HUES64 (cell line): ENCODE measurements around the gene NEGR1.
A peak's percentile ranks its signal among the peaks of the same experiment; 100 is the strongest.

Source experiments
- H3K27ac ChIP-seq: 2 replicates; pipeline ENCODE4 v1.7.0; 2013; ENCODE audit warnings: low read depth, low read length, inconsistent platforms
- H3K27me3 ChIP-seq: 2 replicates; pipeline ENCODE4 v1.6.1; 2013; ENCODE audit warnings: mild to moderate bottlenecking, low read length; ENCODE audit not compliant: insufficient read depth
- H3K36me3 ChIP-seq: 2 replicates; pipeline ENCODE4 v1.6.1; 2013; ENCODE audit warnings: mild to moderate bottlenecking, low read length; ENCODE audit not compliant: insufficient read depth
- H3K4me1 ChIP-seq: 2 replicates; pipeline ENCODE4 v1.6.1; 2013; ENCODE audit warnings: mild to moderate bottlenecking, low read length, moderate library complexity; ENCODE audit not compliant: insufficient read depth
- H3K4me3 ChIP-seq: 2 replicates; pipeline ENCODE4 v1.5.1; 2013; ENCODE audit warnings: mild to moderate bottlenecking, low read length, moderate library complexity
- H3K9ac ChIP-seq: 2 replicates; pipeline ENCODE4 v1.6.1; 2013; ENCODE audit warnings: mild to moderate bottlenecking, low read depth, low read length
- H3K9me3 ChIP-seq: 2 replicates; pipeline ENCODE4 v1.6.1; 2013; ENCODE audit warnings: low read depth, low read length; ENCODE audit not compliant: insufficient read depth
- WGBS: fragments of 150-250, 120-280 bp; methylation state at CpG from one replicate; pipeline ENCODE4 v1.1.7; 2013; ENCODE audit warnings: missing lambda C conversion rate; 5-methylcytosine and 5-hydroxymethylcytosine counted together

Gene NEGR1

DNA sequence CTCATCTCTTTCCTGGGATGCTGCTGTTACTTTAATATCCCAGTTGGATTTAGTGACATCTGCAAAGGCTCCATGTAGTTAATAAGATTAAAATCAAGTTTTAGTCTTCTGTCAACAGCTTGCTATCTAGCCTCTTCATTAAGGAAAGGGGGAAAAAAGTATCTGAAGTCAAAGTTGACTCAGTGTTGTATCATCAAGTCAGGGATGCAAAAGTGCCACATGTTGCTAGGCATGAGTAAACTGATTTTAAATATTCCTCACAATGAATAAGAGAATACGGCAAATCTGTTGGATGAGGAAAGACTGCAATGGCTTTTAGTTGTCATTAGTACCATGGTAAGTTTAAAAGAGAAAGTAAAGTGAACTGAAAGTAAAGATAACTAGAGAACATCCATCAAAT is 818.3 kb downstream of the NEGR1 start:
- WGBS = 100% methylated on average over 1 of the region's 1 CpG
- Histone ChIP-seq H3K9ac (no peak overlapping the region), H3K36me3 (no peaks in the 10 kb centered on the region), H3K9me3 (no peaks in the 10 kb centered on the region), H3K4me3 (no peak overlapping the region), H3K27ac (no peak overlapping the region), H3K4me1 (peaks cover 30% of the 10 kb centered on the region), H3K27me3 (peaks cover 7% of the 10 kb centered on the region; the same call in 1 of the 2 replicates)

DNA sequence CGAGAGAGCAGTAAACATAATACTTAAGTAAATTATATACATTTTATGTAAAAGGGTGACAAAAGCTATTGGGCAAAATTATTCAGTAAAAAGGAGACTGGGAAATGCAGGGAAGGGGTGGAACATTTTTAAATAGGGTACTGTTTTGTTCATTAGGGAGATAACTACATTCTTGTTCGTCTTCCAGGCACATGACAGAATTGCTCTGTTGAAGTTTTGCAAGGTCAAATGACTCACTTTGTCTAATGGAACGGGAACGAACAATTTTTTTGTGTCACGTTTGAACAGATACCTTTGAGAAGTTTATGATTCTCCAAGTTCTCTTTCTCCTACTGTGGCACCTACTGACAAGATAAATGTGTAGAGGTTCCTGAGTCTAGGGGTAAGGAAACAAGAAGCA is 819.2 kb downstream of the NEGR1 start:
- H3K36me3 ChIP-seq = no peaks in the 10 kb centered on the region
- H3K9ac ChIP-seq = no peak overlapping the region
- H3K4me1 ChIP-seq = peaks cover 30% of the 10 kb centered on the region
- H3K27me3 ChIP-seq = peaks cover 7% of the 10 kb centered on the region; the same call in 1 of the 2 replicates
- no peaks in the 10 kb centered on the region for H3K9me3 ChIP-seq
- WGBS = 83% methylated on average over 4 of the region's 5 CpGs
- H3K27ac ChIP-seq = no peak overlapping the region; the same call in 1 of the 2 replicates
- H3K4me3 ChIP-seq = no peak overlapping the region

DNA sequence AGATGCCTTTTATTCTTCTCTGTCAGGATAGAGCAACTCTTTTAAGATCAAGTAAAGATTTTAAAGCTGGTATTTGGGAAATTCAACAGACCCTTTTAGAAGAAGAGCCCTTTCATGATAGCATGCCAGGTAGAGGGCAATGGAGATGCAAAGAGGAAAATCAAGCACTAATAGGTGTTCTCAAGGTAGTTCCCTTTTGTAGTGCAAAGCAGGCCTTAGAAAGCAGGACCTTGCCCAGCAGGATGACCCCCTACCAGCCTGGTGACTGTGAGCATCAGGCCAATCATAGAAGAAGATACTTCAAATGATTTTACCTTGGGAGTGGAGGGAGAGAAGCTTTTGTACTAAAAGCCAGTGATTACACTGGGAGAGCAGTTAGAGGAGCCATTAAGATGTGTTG is 820.1 kb downstream of the NEGR1 start:
- H3K9ac ChIP-seq = no peak overlapping the region
- peaks cover 7% of the 10 kb centered on the region; the same call in 1 of the 2 replicates for H3K27me3 ChIP-seq
- no peak overlapping the region for H3K4me3 ChIP-seq
- H3K36me3 ChIP-seq = no peaks in the 10 kb centered on the region
- H3K27ac ChIP-seq = peak overlapping the region; percentile 47; the same call in 1 of the 2 replicates
- no peaks in the 10 kb centered on the region for H3K9me3 ChIP-seq
- peaks cover 30% of the 10 kb centered on the region for H3K4me1 ChIP-seq

DNA sequence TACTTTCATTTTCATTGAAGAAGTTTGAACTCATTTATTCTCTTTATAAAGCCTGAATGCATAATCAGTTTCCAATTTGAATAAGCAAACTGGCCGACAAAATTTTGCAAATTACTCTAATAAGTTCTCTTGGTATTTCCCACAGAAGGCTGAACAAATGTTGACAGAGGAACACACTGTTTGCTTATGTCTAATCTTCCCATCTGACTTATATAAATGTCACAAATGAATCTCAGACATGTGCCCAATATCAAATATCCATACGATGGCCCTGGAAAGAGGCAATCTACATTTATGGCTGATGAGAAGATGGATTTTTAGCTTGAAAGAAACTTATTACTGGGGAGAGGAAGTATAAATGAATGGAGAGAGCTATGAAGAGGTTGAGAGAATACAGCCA is 820.9 kb downstream of the NEGR1 start:
- Histone ChIP-seq H3K27ac (peak overlapping the region; percentile 43; the same call in 1 of the 2 replicates), H3K27me3 (peaks cover 7% of the 10 kb centered on the region; the same call in 1 of the 2 replicates), H3K9me3 (no peaks in the 10 kb centered on the region), H3K4me3 (no peak overlapping the region), H3K36me3 (no peaks in the 10 kb centered on the region), H3K9ac (no peak overlapping the region), H3K4me1 (peaks cover 30% of the 10 kb centered on the region)
- 89% methylated on average over 2 of the region's 2 CpGs for WGBS

DNA sequence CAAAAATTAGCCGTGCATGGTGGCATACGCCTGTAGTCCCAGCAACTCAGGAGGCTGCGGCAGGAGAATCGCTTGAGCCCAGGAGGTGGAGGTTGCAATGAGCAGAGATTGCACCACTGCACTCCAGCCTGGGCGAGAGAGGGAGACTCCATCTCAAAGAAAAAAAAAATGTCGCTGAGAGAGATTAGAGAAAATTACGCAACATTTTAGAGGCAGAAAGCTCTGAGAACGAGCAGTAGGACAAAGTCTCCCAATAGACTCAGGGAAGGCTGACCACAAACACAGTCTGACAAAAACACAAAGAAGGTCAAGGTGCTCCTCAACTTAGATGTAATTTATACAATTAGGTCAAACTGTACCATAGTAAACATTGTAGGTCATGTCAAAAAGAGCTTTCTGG is 833.9 kb downstream of the NEGR1 start:
- H3K27ac ChIP-seq = no peak overlapping the region
- WGBS = 84% methylated on average over 8 of the region's 8 CpGs
- H3K36me3 ChIP-seq = no peaks in the 10 kb centered on the region

DNA sequence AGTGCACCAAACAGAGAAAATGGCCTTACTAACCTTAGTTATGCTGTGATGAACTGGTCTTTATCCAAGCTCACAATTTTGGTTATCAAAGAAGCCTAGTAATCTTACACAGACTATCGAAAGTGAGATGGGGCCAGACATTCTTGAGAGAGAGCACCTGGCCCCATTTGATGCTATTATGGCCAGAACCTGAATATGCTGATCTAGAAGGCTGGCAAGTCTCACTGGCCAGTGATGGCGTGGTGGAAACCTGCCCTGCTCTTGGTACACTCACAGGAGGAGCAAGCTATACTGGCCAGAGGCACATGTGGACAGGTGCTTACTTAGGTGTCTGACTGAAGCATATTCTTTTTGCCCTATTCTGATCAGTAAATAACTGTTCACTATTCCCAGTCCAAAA is 843.7 kb downstream of the NEGR1 start:
- Histone ChIP-seq H3K9ac (no peak overlapping the region), H3K36me3 (no peaks in the 10 kb centered on the region), H3K4me1 (peaks cover 12% of the 10 kb centered on the region), H3K4me3 (no peak overlapping the region), H3K27me3 (no peaks in the 10 kb centered on the region), H3K9me3 (no peaks in the 10 kb centered on the region), H3K27ac (no peak overlapping the region)
- 87% methylated on average over 2 of the region's 2 CpGs for WGBS

More for the DNA sequence above, 833.9 kb downstream of the NEGR1 start:
- Histone ChIP-seq H3K4me3 (no peak overlapping the region), H3K27me3 (no peaks in the 10 kb centered on the region), H3K9me3 (no peaks in the 10 kb centered on the region), H3K4me1 (no peaks in the 10 kb centered on the region), H3K9ac (no peak overlapping the region)

DNA sequence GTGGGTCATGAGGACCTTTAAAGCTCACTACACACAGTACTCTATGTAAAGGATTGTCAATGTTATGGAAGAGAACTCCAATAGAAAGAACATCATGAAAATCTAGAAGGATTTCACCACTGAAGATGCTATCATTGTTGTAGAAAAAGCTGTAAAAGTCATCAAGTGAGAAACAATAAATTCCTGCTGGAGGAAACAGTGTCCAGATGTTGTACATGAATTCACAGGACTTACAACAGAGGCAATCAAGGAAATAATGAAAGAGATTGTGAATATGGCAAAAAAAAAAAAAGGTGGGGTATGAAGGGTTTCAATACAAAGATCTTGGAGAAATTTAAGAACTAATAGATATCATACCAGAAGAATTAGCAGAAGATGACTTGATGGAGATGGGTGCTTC is 846.4 kb downstream of the NEGR1 start:
- no peak overlapping the region for H3K27ac ChIP-seq
- no peak overlapping the region for H3K4me3 ChIP-seq
- no peaks in the 10 kb centered on the region for H3K36me3 ChIP-seq
- no peaks in the 10 kb centered on the region for H3K27me3 ChIP-seq
- H3K9ac ChIP-seq = no peak overlapping the region
- no peaks in the 10 kb centered on the region for H3K9me3 ChIP-seq
- H3K4me1 ChIP-seq = peaks cover 12% of the 10 kb centered on the region

DNA sequence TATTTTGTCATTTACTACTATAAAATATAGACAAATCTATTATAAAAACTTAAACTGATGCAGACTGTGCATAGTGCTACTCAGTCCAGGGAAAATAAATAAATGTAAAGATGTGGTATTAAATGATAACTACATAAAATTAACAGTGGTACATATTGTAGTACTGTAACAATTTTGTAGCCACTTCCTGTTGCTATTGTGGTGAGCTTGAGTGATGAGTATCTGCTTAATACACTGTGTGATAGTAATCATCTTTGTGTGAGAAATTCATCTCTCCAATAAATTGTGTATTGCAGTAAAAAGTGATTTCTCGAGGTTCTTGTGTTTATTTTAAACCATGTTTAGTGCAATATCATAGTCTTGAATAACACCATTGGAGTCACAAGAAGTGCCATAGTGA is 848.1 kb downstream of the NEGR1 start:
- no peaks in the 10 kb centered on the region for H3K9me3 ChIP-seq
- no peaks in the 10 kb centered on the region for H3K36me3 ChIP-seq
- H3K4me1 ChIP-seq = peaks cover 18% of the 10 kb centered on the region
- 63% methylated on average over 1 of the region's 1 CpG for WGBS
- H3K4me3 ChIP-seq = no peak overlapping the region
- no peaks in the 10 kb centered on the region for H3K27me3 ChIP-seq
- H3K9ac ChIP-seq = no peak overlapping the region
- no peak overlapping the region for H3K27ac ChIP-seq

DNA sequence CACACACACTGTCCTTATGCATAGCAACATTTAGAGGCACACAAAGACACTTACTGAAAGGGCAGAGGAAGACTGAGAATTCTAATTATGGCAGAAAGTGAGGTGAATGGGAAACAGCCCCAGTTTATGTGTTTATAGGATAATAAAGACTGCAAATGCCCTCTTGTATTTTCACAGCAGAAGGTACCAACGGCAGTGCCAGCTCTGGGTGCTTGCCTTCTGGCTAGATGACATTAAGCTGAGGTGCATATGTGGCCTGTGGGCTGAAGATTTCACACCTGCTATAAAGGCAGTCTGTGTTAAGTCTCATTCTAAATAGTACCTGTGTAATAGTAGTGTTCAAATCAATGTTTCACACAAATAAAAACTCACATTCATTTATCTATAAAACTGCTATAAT is 854.3 kb downstream of the NEGR1 start:
- H3K27ac ChIP-seq = no peak overlapping the region
- WGBS = 94% methylated on average over 1 of the region's 1 CpG
- H3K4me3 ChIP-seq = no peak overlapping the region
- H3K36me3 ChIP-seq = no peaks in the 10 kb centered on the region
- peaks cover 10% of the 10 kb centered on the region; the same call in 1 of the 2 replicates for H3K4me1 ChIP-seq
- no peak overlapping the region for H3K9ac ChIP-seq
- no peaks in the 10 kb centered on the region for H3K27me3 ChIP-seq
- H3K9me3 ChIP-seq = no peaks in the 10 kb centered on the region

DNA sequence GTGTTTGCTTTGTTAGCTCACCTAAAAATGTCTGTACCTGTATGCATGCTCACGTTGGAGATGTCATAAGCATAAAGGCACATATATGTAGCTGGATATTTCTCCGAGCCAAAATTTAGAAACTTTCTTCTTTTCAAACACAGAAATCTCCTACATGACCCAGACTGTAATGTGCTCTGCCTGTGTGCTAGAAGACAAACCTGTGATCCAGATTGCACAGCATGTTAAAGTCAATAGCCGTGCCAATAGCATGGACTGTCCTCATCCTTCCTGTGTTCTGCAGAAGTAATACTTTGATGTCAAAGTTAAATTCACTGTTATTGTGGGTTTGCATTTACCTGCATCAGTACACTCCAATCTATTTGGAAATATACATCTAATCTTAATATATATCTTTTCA is 855.3 kb downstream of the NEGR1 start:
- Histone ChIP-seq H3K9me3 (no peaks in the 10 kb centered on the region), H3K4me1 (peaks cover 10% of the 10 kb centered on the region; the same call in 1 of the 2 replicates), H3K27ac (no peak overlapping the region), H3K36me3 (no peaks in the 10 kb centered on the region), H3K27me3 (no peaks in the 10 kb centered on the region), H3K9ac (no peak overlapping the region), H3K4me3 (no peak overlapping the region)
- WGBS = 95% methylated on average over 3 of the region's 3 CpGs

DNA sequence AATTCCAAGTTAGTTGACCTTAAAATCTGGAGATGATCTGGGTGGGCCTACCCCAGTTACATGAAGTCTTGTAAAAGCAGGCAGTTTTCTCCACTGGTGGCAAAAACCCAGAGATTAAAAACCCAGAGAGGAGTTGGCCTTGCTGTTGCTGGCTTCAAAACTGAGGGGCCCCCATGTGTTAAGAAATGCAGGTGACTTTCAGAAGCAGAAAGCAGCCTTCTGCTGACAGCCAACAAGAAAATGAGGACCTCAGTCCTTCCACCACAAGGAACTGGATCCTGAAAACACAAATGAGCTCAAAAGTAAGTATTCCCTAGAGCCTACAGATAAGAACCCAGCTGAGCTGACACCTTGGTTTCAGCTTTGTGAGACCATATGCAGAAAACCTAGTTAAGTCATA is 857.8 kb downstream of the NEGR1 start:
- Histone ChIP-seq H3K4me1 (peaks cover 8% of the 10 kb centered on the region; the same call in 1 of the 2 replicates), H3K27me3 (no peaks in the 10 kb centered on the region), H3K4me3 (no peak overlapping the region), H3K9ac (no peak overlapping the region), H3K27ac (no peak overlapping the region), H3K36me3 (no peaks in the 10 kb centered on the region), H3K9me3 (no peaks in the 10 kb centered on the region)

DNA sequence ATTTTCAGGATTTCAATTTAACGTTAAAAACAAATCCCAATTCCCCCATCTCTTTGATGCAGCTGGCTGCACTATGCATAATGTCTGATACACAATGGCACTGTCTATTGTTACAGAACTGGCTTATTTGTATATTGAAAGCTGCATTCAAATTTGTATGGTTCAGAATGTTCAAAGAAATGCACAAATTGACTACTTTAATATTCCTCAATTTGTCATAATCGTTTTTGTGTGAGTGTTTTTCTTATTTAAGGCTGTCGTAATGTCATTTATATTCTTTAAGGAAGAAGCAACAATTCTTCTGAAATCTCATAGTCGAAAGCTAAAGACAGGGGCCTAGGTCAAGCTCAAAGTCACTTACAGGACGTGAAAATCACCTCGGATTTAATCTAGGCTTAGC is 860.1 kb downstream of the NEGR1 start:
- WGBS = 92% methylated on average over 5 of the region's 6 CpGs
- Histone ChIP-seq H3K4me1 (no peaks in the 10 kb centered on the region), H3K36me3 (no peaks in the 10 kb centered on the region), H3K4me3 (no peak overlapping the region), H3K27me3 (no peaks in the 10 kb centered on the region), H3K9ac (no peak overlapping the region), H3K9me3 (no peaks in the 10 kb centered on the region), H3K27ac (no peak overlapping the region)
